AG04449 (cell line): Measurements from ENCODE around the gene LAMA1.
A peak's percentile ranks its signal among the peaks of the same experiment; 100 is the strongest.

Experiments used
- CTCF ChIA-PET: fragments of 350-600 bp; formaldehyde crosslinking; extraction: SDS; loops from one replicate; lab custom pipeline; 2021; ENCODE audit warnings: antibody characterized with exemption; lab: Yijun Ruan, JAX
- POLR2A ChIA-PET: fragments of 400-600, 350-600 bp; formaldehyde crosslinking; extraction: SDS; loops from one replicate; lab custom pipeline; 2020; ENCODE audit warnings: antibody characterized with exemption, inconsistent platforms; lab: Yijun Ruan, JAX
- DNase-seq: peaks from one replicate; pipeline ENCODE4 v3.0.0-alpha.2; 2010; ENCODE audit warnings: low read depth, low spot score
- H3K4me3 ChIP-seq: 2 replicates; pipeline ENCODE4 v1.5.1; 2011; ENCODE audit warnings: low read depth, mild to moderate bottlenecking, control low read depth, low read length
- CTCF ChIP-seq: IDR thresholded peaks from one replicate; pipeline ENCODE4 v1.5.1; 2011; ENCODE audit warnings: mild to moderate bottlenecking, moderate library complexity, low read length, control low read depth, inconsistent platforms; ENCODE audit not compliant: insufficient read depth; ENCODE audit errors: missing control alignments

The LAMA1 gene, protein sequence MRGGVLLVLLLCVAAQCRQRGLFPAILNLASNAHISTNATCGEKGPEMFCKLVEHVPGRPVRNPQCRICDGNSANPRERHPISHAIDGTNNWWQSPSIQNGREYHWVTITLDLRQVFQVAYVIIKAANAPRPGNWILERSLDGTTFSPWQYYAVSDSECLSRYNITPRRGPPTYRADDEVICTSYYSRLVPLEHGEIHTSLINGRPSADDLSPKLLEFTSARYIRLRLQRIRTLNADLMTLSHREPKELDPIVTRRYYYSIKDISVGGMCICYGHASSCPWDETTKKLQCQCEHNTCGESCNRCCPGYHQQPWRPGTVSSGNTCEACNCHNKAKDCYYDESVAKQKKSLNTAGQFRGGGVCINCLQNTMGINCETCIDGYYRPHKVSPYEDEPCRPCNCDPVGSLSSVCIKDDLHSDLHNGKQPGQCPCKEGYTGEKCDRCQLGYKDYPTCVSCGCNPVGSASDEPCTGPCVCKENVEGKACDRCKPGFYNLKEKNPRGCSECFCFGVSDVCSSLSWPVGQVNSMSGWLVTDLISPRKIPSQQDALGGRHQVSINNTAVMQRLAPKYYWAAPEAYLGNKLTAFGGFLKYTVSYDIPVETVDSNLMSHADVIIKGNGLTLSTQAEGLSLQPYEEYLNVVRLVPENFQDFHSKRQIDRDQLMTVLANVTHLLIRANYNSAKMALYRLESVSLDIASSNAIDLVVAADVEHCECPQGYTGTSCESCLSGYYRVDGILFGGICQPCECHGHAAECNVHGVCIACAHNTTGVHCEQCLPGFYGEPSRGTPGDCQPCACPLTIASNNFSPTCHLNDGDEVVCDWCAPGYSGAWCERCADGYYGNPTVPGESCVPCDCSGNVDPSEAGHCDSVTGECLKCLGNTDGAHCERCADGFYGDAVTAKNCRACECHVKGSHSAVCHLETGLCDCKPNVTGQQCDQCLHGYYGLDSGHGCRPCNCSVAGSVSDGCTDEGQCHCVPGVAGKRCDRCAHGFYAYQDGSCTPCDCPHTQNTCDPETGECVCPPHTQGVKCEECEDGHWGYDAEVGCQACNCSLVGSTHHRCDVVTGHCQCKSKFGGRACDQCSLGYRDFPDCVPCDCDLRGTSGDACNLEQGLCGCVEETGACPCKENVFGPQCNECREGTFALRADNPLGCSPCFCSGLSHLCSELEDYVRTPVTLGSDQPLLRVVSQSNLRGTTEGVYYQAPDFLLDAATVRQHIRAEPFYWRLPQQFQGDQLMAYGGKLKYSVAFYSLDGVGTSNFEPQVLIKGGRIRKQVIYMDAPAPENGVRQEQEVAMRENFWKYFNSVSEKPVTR (N-terminal part only)

DNA sequence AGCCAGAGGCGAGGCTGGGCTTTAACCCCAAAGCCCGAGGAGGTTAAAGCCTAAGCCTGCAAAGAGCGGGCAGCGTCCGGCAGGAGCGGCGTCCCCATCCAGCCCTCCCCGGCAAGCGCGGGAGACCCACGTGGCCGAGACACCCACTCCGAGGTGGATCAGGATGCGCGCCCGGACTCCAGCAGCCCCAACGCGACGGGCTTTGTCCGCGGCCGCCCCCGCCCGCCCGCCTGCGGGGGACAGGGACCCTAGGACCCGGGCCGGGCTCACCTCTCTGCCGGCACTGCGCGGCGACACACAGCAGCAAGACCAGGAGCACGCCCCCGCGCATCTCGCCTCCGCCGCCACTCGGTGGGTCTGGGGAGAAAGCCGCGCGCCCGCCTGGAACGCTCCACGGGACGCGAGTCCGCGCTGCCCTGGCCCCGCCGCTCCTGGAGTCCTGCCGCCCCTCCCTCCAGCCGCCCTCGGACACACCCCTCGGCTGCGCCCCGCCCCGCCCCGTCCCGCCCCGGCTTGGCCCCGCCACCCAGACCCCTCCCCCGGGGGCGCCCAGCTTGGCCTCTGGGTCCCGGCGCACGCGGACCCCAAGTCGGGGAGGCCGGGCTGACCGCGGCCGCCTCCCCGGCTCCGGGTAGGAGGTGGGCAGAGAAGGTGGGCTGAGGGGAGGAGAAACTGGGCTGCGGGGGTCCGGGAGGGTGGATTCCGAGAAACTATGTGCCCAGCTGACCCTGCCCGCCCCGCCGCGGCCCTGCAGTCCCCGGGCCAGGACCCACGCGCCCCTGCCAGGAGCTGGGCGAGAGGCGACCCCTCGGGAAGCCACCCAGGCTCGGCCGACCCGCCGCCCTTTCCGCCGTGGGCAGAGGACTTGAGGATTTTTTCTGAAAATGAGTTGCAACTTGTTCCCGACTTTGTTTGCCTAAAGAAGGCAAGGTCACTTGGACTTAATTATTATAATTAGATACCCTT, at the start of gene LAMA1:
Gene LAMA1 (minus strand): TSS at position 408 of the 966 bp plus-strand sequence. CDS start 77 bp downstream, at position 331.
- POLR2A ChIA-PET, result no interaction called here
- CTCF ChIA-PET, result no interaction called here
- no peak for DNase-seq
- TF ChIP-seq CTCF, result no peak
- H3K4me3 ChIP-seq, result peak within 1 kb of the TSS; percentile 33

- POLR2A ChIA-PET, result no interaction called here
- no peak overlapping the region for H3K4me3 ChIP-seq
- no peak for DNase-seq
- TF ChIP-seq CTCF, result no peak
- CTCF ChIA-PET, result interaction anchor here (1.2 to 2.8 kb wide), 2 partner anchors 11 kb away, joined by 4 to 9 read pairs; no protein-coding TSS in a partner anchor
Observed at GRCh38 chr18:7165846-7166393, 48.3 kb upstream of the LAMA1 start.

DNA sequence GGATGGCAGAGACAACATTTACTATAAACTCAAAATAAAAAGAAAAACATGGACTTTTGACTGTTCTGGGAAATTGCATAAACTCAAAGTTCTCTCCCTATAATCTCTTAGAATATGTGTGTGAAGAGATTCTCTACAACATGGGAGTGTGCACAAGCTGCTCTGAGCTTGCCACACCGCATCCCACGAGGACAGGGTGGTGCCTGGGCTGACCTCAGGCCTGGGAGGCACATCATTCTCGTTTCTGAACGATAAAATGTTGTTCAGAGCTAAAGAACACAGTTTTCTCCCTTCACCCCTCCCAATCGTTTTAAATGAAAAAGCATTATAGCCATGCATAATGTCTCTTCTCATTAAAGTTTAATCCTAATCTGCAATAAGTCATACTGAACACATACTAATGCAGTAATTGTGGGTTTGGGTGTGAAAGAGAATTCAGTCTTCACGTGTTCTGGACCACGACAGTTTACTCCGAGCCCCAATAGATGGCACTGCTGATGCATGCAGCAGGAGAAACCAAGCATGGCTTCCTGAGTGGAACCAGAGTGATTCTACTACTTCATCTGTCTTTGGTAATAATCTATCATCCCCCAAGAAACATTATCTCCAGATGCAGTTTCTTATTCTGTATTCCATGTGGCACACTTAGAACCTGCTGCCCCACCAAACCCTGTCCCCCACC, 46.9 kb upstream of the LAMA1 start:
- ChIA-PET POLR2A (no interaction called here), CTCF (interaction anchor here (0.6 to 2.8 kb wide), 3 partner anchors 11 to 82 kb away, joined by 3 to 9 read pairs (median 3); no protein-coding TSS in a partner anchor)
- peak; percentile 28 for TF ChIP-seq CTCF
- H3K4me3 ChIP-seq, result no peak overlapping the region
- no peak for DNase-seq

DNA sequence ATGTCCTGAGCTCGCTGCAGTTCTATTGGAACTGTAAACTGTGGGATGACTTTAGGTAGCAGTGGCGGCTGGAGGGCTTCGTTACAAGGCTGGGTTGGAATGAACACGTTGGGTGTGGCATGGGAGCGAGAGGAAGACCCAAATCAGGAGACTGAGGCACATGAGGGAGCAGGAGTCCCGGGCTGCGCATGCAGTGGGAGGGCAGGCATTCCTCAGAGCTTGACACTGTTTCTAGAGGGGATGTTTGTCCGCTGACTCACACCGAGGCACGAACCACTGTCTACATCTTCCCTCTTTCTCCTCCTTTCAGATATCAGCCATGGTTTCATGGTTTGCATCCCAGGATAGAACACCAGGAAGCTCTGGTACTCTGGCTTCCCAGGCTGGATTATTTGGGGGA, 40.6 kb upstream of the LAMA1 start:
- peak; percentile 5 for DNase-seq
- CTCF ChIA-PET, result interaction anchor here (1.3 kb wide), 1 partner anchor 19 kb away, joined by 5 read pairs; no protein-coding TSS in a partner anchor
- POLR2A ChIA-PET, result no interaction called here
- TF ChIP-seq CTCF, result no peak
- H3K4me3 ChIP-seq, result no peak overlapping the region
